Stimulated activated CD8-positive, alpha-beta memory T cell treated with anti-CD3 and anti-CD28 coated beads, Interleukin-12 subunit alpha, Interleukin-12 subunit beta, amount 100 ng/mL, for 1 hour (primary cell): ENCODE results near the gene GPD1L.
"Not testable (repeated sequence)": the region's sequence is repeated elsewhere in the genome, so short reads cannot be mapped to it uniquely, and the experiment has no call there.

Source experiments
- DNase-seq: peaks from one replicate; pipeline ENCODE4 v3.0.0-alpha.2; 2020; ENCODE audit warnings: low read depth

Gene GPD1L

DNA sequence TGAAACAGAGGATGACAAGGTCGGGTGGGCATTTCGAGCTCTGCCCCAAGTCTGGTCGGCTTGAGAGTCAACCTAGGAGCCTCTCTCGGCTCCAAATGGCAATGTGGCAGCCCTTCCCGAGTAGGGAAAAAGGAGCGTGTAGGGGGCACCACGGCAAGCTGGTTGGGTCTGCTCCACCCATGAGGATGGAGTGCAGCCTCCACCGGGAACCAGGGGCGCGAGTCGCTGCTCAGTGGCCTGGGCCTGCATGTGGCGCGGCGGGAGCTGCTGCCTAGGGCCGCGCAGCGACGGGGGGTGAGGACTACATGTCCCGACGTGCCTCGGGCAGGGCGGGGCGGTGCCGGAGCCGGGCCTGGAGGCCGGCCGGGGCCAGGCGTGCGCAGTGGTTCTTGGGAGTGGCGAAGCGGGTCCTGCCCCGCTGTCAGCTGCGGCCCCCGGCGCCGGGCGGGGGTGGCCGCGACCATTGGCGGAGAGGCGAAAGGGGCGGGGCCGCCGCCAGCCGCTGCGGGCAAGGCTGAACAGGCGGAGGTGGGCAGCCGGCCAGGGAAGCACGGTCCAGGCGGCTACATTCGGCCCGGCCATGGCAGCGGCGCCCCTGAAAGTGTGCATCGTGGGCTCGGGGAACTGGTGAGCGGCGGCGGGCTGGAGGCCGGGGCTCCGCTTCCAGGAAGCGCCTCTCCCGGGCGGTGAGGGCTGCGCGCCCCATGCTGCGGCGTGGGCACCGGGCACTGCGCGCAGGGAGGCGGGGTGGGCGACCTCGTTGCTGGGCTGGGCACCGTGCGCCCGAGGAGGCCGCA lies at the start of gene GPD1L:
GPD1L (plus strand) TSS at position 489 of the 797 bp plus-strand sequence; CDS start at position 581, 92 bp downstream.
- peak; percentile 83 for DNase-seq

DNA sequence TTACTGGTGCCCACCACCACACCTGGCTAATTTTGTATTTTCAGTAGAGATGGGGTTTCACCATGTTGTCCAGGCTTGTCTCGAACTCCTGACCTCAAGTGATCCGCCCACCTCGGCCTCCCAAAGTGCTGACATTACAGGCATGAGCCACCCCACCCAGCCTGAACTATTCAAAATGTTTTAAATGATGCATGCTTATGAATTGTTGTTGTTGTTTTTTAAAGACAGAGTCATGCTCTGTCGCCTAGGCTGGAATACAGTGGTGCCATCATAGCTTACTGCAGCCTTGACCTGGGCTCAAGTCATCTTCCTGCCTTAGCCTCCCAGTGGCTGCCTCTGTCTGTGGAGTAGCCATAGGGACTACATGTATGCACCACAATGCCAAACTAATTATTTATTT lies 48.0 kb upstream of the GPD1L start:
- not testable (repeated sequence) for DNase-seq

DNA sequence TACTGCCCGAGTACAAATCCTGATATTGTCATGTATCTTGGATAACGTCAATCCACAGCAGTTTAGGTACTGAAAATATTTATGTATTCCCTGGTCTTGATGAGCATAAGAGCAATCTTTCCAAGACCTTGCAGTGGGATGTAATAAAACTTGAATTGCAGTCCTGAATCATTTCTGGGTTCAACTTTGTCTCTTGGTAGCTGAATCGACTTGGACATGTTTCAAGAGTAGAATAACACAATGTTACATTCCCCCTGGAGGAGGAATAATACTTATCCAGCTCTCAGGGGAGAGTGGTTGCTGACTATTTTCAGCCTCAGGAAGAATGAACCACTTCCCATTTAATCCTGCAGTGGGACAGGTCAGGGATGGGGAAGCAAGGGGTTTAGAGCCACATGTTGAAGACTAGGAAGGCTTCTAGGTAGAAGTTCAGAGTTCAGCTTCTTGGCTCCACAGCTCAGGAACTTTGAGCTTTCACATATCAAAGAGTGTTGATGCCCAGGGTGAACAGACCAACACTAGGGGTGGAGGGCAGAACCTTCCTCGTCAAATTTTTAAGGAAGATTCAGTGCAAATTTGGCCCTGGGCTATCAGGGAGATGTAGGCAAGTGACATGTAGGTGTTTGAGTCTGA lies 43.4 kb upstream of the GPD1L start:
- no peak for DNase-seq

DNA sequence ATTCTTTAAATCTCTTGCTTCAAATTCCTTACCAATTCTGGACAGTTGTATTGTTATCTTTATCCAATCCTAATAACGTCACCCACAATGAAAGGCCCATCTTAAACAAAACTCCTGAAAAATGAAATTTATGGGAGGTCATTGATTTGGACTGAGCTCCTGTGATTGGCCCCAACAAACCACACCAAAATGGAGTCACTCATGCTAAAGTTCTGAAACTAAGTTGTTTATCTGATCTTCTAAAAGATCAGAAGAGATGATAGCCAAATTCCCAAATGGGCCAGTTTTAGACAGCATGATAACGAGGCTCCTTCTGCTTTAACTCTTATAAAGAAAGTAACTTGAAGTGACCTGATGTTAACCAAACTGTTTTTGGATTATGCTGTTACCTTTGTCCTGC lies 39.7 kb upstream of the GPD1L start:
- DNase-seq = no peak

DNA sequence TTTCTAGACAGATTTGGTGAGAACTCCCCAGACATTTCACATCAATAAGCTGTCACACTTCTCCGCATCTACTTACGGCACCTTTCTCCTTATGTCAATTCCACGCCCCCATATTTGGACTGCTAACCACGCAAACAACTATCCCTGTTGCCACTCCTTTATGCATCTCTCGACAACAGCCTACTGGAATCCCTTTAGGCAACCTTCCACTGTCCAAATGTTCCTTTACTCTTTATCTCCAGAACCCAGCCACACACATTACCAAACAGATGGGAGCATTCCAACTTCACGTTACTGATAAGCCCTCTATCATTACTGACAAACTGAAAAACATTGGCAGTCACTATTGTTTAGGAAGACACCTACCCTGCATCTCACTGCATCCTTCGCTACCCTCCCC lies 32.2 kb upstream of the GPD1L start:
- DNase-seq = not testable (repeated sequence)

DNA sequence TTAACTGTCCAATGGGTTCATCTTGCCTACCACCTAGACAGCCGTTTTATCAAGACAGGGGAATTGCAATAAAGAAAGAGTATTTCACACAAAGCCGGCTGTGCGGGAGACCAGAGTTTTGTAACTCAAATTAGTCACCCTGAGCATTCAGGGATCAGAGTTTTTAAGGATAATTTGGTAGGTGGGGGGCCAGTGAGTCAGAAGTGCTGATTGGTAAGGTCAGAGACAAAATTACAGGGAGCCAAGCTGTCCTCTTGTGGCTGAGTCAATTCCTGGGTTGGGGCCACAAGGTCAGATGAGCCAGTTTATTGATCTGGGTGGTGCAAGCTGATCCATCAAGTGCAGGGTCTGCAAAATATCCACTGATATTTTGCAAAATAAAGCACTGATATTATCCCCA lies 29.9 kb upstream of the GPD1L start:
- DNase-seq = no peak

DNA sequence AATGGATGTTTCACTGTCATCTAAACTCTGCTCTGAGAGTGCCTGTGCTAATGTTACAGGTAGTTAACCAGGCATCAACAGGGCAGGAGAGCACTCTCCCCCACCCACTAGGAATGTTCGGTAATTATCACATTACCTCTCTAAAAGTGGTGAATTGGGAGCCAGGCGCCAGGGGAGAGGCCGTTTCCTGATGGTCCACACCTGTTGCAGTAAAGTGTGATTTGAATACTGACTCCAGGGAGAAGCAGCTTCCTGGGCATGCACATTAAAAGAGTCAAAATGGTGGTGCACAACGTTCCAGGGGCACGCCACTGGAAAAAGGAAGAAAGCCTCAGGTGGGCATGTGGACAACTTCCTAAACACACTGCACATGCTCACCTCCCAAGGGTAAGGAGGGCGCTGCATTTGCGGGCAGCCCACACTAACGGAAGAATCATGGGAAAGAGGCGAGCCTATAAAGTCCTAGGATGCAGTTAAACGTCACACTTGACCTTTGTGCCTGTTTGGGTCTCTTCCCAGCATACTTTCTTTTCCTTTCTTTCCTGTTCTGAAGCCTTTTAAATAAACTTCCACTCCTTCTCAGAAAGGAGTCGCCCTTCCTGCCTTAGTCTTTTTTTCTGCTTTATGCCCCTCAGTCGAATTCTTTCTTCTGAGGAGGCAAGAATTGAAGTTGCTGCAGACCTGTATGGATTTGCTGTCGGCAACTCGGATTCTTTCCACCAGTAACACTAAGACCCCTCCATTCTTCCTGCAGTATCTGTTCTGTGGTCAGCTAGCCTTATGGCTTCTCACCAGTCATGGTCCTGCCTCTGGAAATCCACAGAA lies 28.9 kb upstream of the GPD1L start:
- no peak for DNase-seq

DNA sequence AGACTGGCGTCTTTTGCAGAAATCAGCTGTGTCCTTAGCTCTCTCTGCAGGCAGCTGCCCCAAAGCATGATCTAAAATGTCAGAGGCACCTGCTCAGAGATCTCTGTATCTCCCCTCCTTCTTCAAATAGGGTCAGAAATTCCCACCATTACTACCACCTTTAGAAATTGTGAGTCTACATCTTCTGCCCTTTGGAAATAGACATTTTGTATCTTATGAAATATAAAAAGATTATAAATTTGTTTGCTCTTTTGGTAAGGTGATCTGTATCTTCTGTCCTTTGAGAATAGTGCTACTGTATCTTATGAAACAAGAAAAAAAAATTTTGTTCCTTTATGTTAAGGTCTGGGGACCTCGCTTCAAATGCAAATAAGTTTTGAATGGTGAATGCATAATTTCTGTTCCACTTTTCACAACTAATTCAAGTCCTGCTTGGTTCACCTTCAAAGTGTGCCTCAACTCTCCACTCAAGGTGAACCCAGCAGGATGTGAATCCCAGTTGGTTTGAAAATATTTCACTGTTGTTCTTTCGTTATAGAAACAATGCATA lies 28.3 kb upstream of the GPD1L start:
- DNase-seq = no peak

DNA sequence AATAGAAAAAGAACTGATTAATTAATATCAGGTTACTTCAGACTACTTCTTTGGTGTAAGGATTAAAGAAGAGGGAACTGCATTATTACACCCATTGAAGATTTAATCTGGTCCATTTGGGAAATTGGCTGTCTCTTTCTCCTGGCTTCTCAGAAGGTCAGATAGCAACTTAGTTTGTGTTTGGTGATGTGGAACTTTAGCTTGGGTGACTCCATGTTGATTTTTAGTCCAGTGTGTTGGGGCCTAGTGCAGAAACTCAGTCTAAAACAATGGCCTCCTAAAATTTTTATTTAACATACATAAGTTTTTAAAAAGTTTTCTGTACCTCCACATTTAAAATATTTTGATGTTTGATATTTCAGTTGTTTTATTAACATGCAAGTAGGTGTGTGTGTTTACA lies 27.6 kb upstream of the GPD1L start:
- no peak for DNase-seq

DNA sequence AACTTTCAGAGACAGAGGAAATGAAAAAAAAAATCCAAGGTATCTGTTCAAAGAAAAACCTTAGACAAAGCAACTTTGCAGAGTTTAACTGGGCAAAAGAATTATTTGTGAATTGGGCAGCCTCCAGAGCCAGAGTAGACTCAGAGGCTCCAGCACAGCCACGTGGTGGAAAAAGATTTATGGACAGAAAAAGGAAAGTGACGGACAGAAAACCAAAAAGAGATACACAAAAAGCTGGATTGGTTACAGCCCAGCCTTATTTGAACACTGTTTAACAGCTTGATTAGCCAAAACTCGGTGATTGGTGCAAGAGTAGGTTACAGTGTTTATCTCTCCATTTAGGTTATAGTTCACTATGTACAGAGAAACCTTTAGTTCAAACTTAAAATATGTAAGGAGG lies 23.7 kb upstream of the GPD1L start:
- no peak for DNase-seq

DNA sequence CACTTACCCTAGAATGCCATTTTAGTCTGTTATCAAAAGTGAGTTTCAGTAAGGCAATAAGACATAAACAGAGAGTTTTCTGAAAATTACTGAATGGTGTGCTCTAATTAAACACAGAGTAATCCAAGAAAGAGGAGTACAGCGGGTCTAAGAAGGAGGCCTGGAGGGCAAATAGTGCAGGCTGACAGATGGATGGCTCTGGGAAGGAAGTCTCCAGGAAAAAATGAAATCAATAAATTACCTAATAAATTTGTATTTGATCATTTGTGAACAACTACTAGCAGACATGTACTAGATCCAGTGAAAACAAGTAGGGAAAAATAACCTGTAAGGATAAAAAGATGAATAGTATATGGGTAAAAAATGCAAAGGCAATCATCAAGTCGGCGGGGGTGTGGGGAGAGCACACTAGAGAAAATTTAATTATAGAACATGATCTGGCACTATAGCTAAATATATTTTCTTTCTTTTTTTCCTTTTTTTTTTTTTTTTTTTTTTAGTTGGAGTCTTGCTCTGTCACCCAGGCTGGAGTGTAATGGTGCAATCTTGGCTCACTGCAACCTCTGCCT lies 22.6 kb upstream of the GPD1L start:
- no peak for DNase-seq

DNA sequence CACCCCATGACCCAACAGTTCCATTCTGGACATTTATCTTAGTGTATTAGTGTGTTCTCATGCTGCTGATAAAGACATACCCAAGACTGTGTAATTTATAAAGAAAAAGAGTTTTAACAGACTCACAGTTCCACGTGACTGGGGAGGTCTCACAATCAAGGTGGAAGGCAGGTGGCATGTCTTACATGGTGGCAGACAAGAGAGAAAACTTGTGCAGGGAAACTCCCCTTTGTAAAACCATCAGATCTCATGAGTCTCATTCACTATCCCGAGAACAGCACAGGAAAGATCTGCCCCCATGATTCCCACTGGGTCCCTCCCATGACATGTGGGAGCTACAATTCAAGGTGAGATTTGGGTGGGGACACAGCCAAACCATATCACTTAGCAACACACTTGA lies 21.6 kb upstream of the GPD1L start:
- DNase-seq = no peak

DNA sequence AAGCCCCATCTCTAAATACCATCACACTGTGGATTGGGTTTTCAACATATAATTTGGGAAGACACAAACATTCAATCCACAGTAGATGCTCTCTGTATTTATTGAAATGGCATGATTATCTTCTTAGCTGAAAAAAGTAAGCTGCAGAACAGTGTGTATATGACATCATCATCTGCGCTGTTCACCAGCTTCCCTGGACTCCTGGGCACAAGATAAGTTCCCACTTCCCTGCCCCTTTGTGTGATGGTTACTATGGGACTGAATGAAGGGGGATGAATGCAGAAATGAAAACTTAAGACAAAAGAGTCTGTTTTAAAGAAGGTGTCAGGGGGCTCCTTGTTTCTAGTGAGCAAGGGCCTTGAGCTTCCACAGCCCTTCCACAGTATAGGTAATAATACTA lies 20.0 kb upstream of the GPD1L start:
- DNase-seq = no peak

DNA sequence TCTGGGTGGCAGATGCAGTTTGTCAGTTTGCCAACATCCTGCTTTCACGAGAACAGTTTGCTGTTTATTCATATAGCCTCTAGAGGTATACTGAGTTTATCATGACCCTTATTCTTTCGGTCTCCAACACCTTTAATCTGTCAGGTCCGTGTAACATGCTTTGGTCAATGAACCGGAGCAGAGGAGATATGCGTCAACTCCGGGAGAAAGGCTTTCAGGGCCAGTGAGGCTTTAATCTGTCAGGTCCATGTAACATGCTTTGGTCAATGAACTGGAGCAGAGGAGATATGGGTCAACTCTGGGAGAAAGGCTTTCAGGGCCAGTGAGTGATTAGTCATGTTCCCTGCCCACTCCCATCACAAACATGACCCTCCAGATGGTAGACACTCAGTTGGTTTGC lies 16.9 kb upstream of the GPD1L start:
- no peak for DNase-seq

DNA sequence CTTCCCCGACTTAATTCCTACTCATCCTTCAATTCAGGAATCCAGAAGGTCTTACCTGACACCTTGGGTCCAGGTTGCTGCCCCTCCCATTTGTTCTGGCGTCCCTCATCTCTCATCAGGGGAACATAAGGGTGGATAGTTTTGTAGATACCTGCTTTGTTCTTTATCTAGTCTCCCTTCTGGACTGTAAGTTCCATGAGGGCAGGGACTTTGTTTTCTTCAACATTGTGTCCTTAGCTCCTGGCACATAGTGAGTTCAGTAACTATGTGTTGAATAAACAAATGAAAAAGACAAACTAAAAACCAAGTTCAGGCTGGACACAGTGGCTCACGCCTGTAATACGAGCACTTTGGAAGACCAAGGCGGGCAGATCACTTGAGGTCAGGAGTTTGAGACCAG lies 13.2 kb upstream of the GPD1L start:
- no peak for DNase-seq

DNA sequence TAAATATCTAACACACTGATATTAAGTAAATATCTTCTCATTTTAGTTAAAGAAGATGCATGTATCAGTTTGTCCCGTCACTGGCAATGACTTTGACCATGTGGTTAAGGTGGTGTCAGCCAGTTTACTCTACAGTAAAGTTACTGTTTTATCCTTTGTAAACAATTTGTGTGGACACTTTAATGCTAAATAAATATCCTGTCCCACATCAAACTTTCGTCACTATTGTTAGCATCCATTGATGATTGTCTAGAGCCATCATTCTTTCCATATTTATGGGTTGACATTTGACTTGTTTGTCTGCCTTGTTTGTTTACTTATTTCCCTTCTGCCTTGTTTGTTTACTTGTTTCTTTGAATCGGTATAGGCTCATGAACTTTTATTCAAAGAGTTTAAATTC lies 11.0 kb upstream of the GPD1L start:
- DNase-seq = no peak

DNA sequence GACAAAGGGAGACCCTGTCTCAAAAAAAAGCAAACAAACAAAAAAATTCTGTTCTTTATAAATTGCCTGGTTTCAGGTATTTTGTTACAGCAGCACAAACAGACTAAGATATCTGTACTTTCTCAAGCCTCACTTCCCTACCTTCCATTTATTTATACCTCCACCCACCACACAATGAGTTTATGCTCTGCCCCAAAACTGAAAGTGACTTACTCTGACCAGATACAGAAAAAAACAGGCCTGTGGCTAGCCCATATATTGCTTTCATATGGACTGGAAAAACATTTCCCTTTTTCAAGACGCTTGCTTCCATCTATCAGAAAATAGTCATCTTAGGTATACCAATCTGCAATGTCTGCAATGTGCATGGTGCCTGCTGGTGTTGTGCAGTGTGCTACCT lies 8.7 kb upstream of the GPD1L start:
- no peak for DNase-seq

DNA sequence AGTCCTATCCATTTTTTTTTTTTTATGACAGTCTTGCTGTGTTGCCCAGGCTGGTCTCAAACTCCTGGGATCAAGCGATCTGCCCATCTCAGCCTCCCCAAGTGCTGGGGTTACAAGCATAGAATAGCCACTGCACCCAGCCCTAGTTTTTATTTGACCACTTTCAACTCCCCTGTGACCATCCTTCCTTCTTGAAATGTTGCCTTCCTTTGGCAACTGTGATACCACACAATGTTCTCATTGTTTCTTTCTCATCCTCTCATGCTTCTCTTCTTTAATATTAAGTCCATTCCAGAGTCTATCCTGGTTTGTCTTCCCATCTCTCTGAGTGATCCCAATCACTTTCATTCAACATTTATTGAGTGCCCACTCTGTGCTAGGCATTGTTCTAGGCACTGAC lies 7.9 kb upstream of the GPD1L start:
- no peak for DNase-seq

DNA sequence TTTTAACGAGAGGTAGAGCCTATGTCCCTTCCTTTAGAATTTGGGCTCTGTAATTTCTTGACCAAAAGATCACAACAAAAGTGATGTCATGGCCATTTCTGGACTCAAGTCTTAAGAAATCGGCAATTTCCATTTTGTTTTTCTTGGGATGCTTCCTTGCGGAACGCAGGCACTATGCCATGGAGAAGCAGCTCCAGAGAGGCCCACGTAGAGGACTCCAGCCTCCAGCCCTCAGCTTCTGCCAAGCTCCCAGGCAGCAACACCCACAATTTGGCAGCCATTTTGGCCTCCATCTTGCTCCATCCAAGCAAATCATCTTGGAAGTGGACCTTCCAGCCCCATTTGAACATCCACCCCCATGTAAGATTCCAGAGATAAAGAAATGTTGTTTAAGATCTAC lies 6.0 kb upstream of the GPD1L start:
- no peak for DNase-seq

DNA sequence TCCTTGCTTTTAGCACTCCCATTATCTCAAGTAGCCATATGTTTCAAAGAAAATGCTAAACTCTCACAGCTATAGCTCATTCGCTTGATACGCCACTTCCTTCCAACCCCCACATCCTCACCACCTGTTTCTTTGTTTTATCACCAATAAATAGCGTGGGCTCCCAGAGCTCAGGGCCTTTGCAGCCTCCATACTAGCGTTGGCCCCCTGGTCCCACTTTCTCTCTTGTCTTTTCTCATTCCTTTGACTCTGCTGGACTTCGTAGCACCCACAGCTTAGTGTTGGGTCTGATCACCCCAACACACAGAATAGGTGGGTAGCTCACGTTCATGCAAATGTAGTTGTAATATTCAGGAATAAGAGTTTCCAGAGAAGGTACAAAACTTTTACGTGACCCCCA lies 4.1 kb upstream of the GPD1L start:
- DNase-seq = no peak

DNA sequence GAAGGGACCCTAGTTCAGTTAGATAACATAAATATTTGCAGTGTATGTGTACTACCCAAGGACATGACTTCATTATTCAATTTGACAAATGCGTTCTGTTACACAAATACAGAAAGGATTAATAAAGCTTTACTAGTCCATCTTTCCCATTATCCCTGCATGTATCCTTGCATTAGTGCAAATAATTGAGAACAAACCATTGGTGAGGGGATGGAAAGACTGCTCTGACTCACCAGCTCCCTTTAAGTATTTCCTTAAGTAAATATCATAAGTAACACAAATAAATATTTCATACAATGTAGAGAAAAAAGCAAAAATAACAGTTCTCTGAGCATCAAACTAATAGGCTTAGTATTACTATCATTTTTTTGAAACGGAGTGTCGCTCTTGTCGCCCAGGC lies 1.9 kb upstream of the GPD1L start:
- DNase-seq = no peak
